Spleen (tissue), 11 donors: ENCODE measurements around the gene MFAP3L. TPM values are rescaled to one million over a fixed set of nuclear protein-coding genes. Genes with fewer than 3 reads are reported as not detected.

Experiments
- DNase-seq: peaks from one replicate; pipeline ENCODE4 v3.0.0-alpha.2; 2020
- H3K27ac ChIP-seq, 8 donors: fragments of 200-600 bp; sonication (generic) in 7 of 8; 1 replicate in 4 of 8; 2 replicates in 4 of 8; pipeline versions ENCODE4 v1.5.0 to v1.8.0; 2016 to 2021; ENCODE audit warnings: inconsistent platforms in 4 of 8, mild to moderate bottlenecking in 4 of 8, moderate library complexity in 1 of 8
- H3K27me3 ChIP-seq, 7 donors: fragments of 200-600 bp; sonication (generic) in 6 of 7; replicated peaks in 1 of 7; 1 replicate in 4 of 7; 2 replicates in 3 of 7; pipeline versions ENCODE4 v1.5.0 to v1.8.0; 2016 to 2021; ENCODE audit warnings: inconsistent platforms in 3 of 7, mild to moderate bottlenecking in 1 of 7
- H3K36me3 ChIP-seq, 6 donors: fragments of 200-600 bp; sonication (generic) in 5 of 6; 1 replicate in 4 of 6; 2 replicates in 2 of 6; pipeline versions ENCODE4 v1.5.0 to v1.8.0; 2016 to 2021; ENCODE audit warnings: inconsistent platforms in 2 of 6
- H3K4me1 ChIP-seq, 6 donors: fragments of 200-600 bp; sonication (generic) in 5 of 6; 1 replicate in 3 of 6; 2 replicates in 3 of 6; pipeline versions ENCODE4 v1.5.0 to v1.8.0; 2016 to 2021; ENCODE audit warnings: inconsistent platforms in 3 of 6
- H3K4me3 ChIP-seq, 8 donors: fragments of 200-600 bp; sonication (generic) in 7 of 8; 1 replicate in 4 of 8; 2 replicates in 4 of 8; pipeline versions ENCODE4 v1.5.0 to v1.8.0; 2016 to 2021; ENCODE audit warnings: inconsistent platforms in 4 of 8, mild to moderate bottlenecking in 4 of 8, moderate library complexity in 2 of 8
- H3K9me3 ChIP-seq, 8 donors: fragments of 200-600 bp; sonication (generic) in 7 of 8; 1 replicate in 4 of 8; 2 replicates in 4 of 8; pipeline versions ENCODE4 v1.5.0 to v1.8.0; 2016 to 2021; ENCODE audit warnings: inconsistent platforms in 4 of 8
- CTCF ChIP-seq, 11 experiments: fragments of 200-600 bp in 7 of 11; fragments of 450-650 bp in 4 of 11; sonication (generic) in 4 of 11; IDR thresholded peaks in 8 of 11; conservative IDR thresholded peaks in 3 of 11; 1 replicate in 7 of 11; 2 replicates in 4 of 11; pipeline versions ENCODE4 v1.4.0 to v1.8.0; 2016 to 2021; ENCODE audit warnings: antibody characterized with exemption in 11 of 11, inconsistent platforms in 4 of 11, mild to moderate bottlenecking in 1 of 11
- POLR2A ChIP-seq, 3 donors: fragments of 450-650 bp; IDR thresholded peaks; one replicate each; pipeline ENCODE4 v1.5.1; 2017; ENCODE audit warnings: antibody characterized with exemption in 3 of 3, mild to moderate bottlenecking in 1 of 3
- POLR2AphosphoS5 ChIP-seq, 3 donors: sonication (generic); formaldehyde crosslinking; IDR thresholded peaks; one replicate each; pipeline ENCODE4 v1.5.1; 2017; ENCODE audit warnings: antibody characterized with exemption in 3 of 3
- WGBS, 5 donors: extraction: QIAGEN DNeasy Blood & Tissue Kit in 3 of 5; methylation state at CpG; one replicate each; pipeline versions ENCODE4 v1.1.5 to v1.1.7; 2013 to 2018; 5-methylcytosine and 5-hydroxymethylcytosine counted together
- intact Hi-C: fragments of 100-400 bp; cut with DNase I; formaldehyde crosslinking; loops from one replicate; pipeline ENCODE4 v1.15.0; 2023; ENCODE audit warnings: low total_unique reads
- polyA plus RNA-seq, 3 donors: library from polyadenylated mRNA; stranded (reverse); fragments of 200-250 nt; gene quantifications; one replicate each; pipeline ENCODE4 v1.2.1, GENCODE V29; 2013
- total RNA-seq, 7 donors: library from RNA; depleted of rRNA in 3 of 7; stranded (reverse); fragments of >200 nt in 3 of 7; fragmentation: NEBNext Ultra II Directional in 4 of 7; extraction: Animal tissue kit (Norgen Biotek cat#: 25700) in 4 of 7; gene quantifications; one replicate each; pipeline versions ENCODE4 v1.1.0 to v1.2.1, GENCODE V29; 2016 to 2021
- donor health status: healthy with polysubstance abuse.
- donor health status: DM: no; HTN: no; CAD: no; lungs with moderate emphysema.
- donor health status: DM: no; HTN: no; CAD: no.
- donor health status: Bipolar disorder and iron deficiency.
- donor health status: healthy.
- donor health status: DM: no; HTN: no; CAD: no.
- donor health status: DM: yes; HTN: yes; CAD: no.

MFAP3L gene
- total and polyA plus RNA-seq, 10 donors = 0.35 to 14.3 (median 5.4) TPM

- WGBS, 5 donors = 70 to 87% (median 82%) methylated on average over 4 of the region's 4 CpGs
- Histone ChIP-seq H3K36me3 (no peaks in the 10 kb centered on the region), H3K4me1 (no peaks in the 10 kb centered on the region), H3K27ac (no peak overlapping the region), H3K4me3 (no peak overlapping the region), H3K9me3 (no peaks in the 10 kb centered on the region), H3K27me3 (no peaks in the 10 kb centered on the region)
- no peak for TF ChIP-seq POLR2A (IDR thresholded peaks at IDR 0.05)
- no peak for TF ChIP-seq CTCF (IDR thresholded peaks at IDR 0.05 in 8 of 11, conservative IDR thresholded peaks at IDR 0.05 in 3 of 11)
- TF ChIP-seq POLR2AphosphoS5 (IDR thresholded peaks at IDR 0.05) = no peak
- no peak for DNase-seq
- intact Hi-C loops = no loop called here
These were observed 12.6 kb upstream of the MFAP3L start for GRCh38 chr4:170038769-170039168.

GRCh38 chr4:170038232-170038631, 12.0 kb upstream of the MFAP3L start:
- DNase-seq = no peak
- no peak for TF ChIP-seq POLR2A (IDR thresholded peaks at IDR 0.05)
- TF ChIP-seq POLR2AphosphoS5 (IDR thresholded peaks at IDR 0.05) = no peak
- no peak for TF ChIP-seq CTCF (IDR thresholded peaks at IDR 0.05 in 8 of 11, conservative IDR thresholded peaks at IDR 0.05 in 3 of 11)
- no peaks in the 10 kb centered on the region for H3K27me3 ChIP-seq
- no peak overlapping the region for H3K27ac ChIP-seq
- H3K9me3 ChIP-seq = no peaks in the 10 kb centered on the region
- intact Hi-C loops = no loop called here
- no peaks in the 10 kb centered on the region for H3K4me1 ChIP-seq
- no peaks in the 10 kb centered on the region for H3K36me3 ChIP-seq
- H3K4me3 ChIP-seq = no peak overlapping the region
- WGBS, 5 donors = 87 to 94% (median 92%) methylated on average over 7 of the region's 7 CpGs

GRCh38 chr4:170037481-170037880, 11.3 kb upstream of the MFAP3L start:
- Histone ChIP-seq H3K4me1 (no peaks in the 10 kb centered on the region), H3K36me3 (no peaks in the 10 kb centered on the region), H3K4me3 (no peak overlapping the region), H3K27ac (no peak overlapping the region), H3K9me3 (no peaks in the 10 kb centered on the region), H3K27me3 (no peaks in the 10 kb centered on the region)
- 88 to 100% (median 94%) methylated on average over 1 of the region's 1 CpG for WGBS, 5 donors
- no peak for DNase-seq
- TF ChIP-seq POLR2A (IDR thresholded peaks at IDR 0.05) (no peak), CTCF (IDR thresholded peaks at IDR 0.05 in 8 of 11, conservative IDR thresholded peaks at IDR 0.05 in 3 of 11) (no peak)
- intact Hi-C loops = no loop called here

GRCh38 chr4:170035845-170036244, 9.7 kb upstream of the MFAP3L start:
- Histone ChIP-seq H3K27ac (no peak overlapping the region), H3K4me3 (no peak overlapping the region), H3K9me3 (no peaks in the 10 kb centered on the region), H3K36me3 (no peaks in the 10 kb centered on the region), H3K27me3 (no peaks in the 10 kb centered on the region), H3K4me1 (no peaks in the 10 kb centered on the region)
- no peak for DNase-seq
- intact Hi-C loops = no loop called here
- TF ChIP-seq POLR2AphosphoS5 (IDR thresholded peaks at IDR 0.05) (no peak), CTCF (IDR thresholded peaks at IDR 0.05 in 8 of 11, conservative IDR thresholded peaks at IDR 0.05 in 3 of 11) (no peak), POLR2A (IDR thresholded peaks at IDR 0.05) (no peak)
- WGBS, 5 donors = 75 to 89% (median 88%) methylated on average over 3 of the region's 3 CpGs
